ENCODE results near the gene GCLC.
A peak's percentile ranks its signal among the peaks of the same experiment; 100 is the strongest.

The GCLC gene

DNA sequence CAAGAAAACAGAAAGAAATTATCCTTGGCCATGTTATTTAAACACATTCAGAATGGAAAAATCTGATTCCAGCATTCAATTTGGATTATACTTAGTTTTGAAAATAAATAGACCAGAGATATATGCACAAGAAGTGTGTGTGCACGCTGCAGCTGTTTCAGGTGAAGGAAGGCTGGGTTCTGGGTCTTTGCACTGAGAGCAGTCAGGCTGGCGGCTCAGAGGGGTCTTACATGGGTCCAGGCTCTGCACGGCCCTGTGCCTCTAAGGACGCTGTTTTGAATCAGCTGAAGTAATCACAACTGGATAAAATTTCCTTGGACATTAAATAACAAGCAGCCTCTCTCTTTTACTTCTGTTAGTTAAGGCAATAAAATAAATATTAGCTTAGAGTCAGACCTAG lies 31.8 kb downstream of the GCLC start:
- no peak overlapping the region for H2BK120ac ChIP-seq (ENCODE audit: low read depth, low read length)
- H2AFZ ChIP-seq (ENCODE audit: low read depth, low read length) = no peak overlapping the region
- H3K27me3 ChIP-seq (ENCODE audit: control insufficient read depth in 1 of 2, insufficient read depth in 1 of 2, low read length in 2 of 2) = no peaks in the 10 kb centered on the region
- H3K4ac ChIP-seq (ENCODE audit: low read depth in 1 of 2, low read length in 2 of 2) = no peak overlapping the region
- H4K91ac ChIP-seq (ENCODE audit: low read length) = no peak overlapping the region
- H3K79me1 ChIP-seq (replicated peaks; ENCODE audit: low read length, poor library complexity, severe bottlenecking) = peaks cover 19% of the 10 kb centered on the region
- H3K4me3 ChIP-seq (ENCODE audit: insufficient read depth in 1 of 2, low read depth in 1 of 2, low read length in 2 of 2) = no peak overlapping the region
- no peak overlapping the region for H3K27ac ChIP-seq (ENCODE audit: low read length, poor library complexity, severe bottlenecking)
- H3K4me2 ChIP-seq (ENCODE audit: low read length, poor library complexity, severe bottlenecking) = no peak overlapping the region
- H3K9ac ChIP-seq (ENCODE audit: low read length) = no peak overlapping the region
- H3K18ac ChIP-seq (ENCODE audit: low read depth in 1 of 2, low read length in 2 of 2) = peak overlapping the region in 1 of 2 experiments; percentile 34
- no peak overlapping the region for H3K14ac ChIP-seq (ENCODE audit: low read length in 2 of 2)
- no peak overlapping the region for H2BK12ac ChIP-seq (ENCODE audit: low read length in 2 of 2)
- WGBS = 92% methylated on average over 4 of the region's 4 CpGs
- no peak overlapping the region for H2AK5ac ChIP-seq (ENCODE audit: low read length, severe bottlenecking)
- H3K36me3 ChIP-seq (ENCODE audit: control insufficient read depth in 1 of 2, insufficient read depth in 2 of 2, low read depth in 1 of 2, low read length in 2 of 2) = peaks cover 6 to 34% of the 10 kb centered on the region in 2 experiments
- H2BK15ac ChIP-seq (ENCODE audit: low read depth, poor library complexity, severe bottlenecking) = no peak overlapping the region
- DNase-seq = no peak
- H4K8ac ChIP-seq (ENCODE audit: low read length) = no peak overlapping the region
- H3K9me3 ChIP-seq (ENCODE audit: control insufficient read depth, low read length) = no peaks in the 10 kb centered on the region
- H3K4me1 ChIP-seq (ENCODE audit: control insufficient read depth, insufficient read depth, low read depth, low read length) = peaks cover 6% of the 10 kb centered on the region
- H2BK5ac ChIP-seq (ENCODE audit: low read depth, low read length, poor library complexity, severe bottlenecking) = no peak overlapping the region
- H3K23ac ChIP-seq (ENCODE audit: low read length in 2 of 2) = no peak overlapping the region

DNA sequence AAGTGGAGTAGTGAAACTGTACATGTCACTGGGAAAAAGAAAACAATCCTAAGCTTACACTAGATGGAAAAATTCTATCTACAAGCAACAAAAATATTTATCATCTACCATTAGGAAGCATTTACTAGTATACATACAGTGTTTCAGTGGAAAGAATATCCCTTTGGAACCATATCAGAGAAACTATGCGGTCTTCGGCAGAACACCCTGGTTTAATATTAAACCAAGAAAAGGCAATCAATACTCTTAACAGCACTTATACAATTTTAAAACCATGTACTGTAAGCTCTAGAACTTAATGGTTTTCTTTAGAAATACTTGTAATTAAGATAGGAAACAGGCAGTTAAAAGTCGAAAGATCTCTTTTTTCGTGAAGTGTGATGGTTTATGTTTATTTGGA lies 32.3 kb downstream of the GCLC start:
- peaks cover 6% of the 10 kb centered on the region for H3K4me1 ChIP-seq (ENCODE audit: control insufficient read depth, insufficient read depth, low read depth, low read length)
- no peak overlapping the region for H4K91ac ChIP-seq (ENCODE audit: low read length)
- no peak overlapping the region for H3K18ac ChIP-seq (ENCODE audit: low read depth in 1 of 2, low read length in 2 of 2)
- no peak overlapping the region for H3K27ac ChIP-seq (ENCODE audit: low read length, poor library complexity, severe bottlenecking)
- H3K9me3 ChIP-seq (ENCODE audit: control insufficient read depth, low read length) = no peaks in the 10 kb centered on the region
- 100% methylated on average over 2 of the region's 4 CpGs for WGBS
- no peak overlapping the region for H3K23ac ChIP-seq (ENCODE audit: low read length in 2 of 2)
- H3K36me3 ChIP-seq (ENCODE audit: control insufficient read depth in 1 of 2, insufficient read depth in 2 of 2, low read depth in 1 of 2, low read length in 2 of 2) = peaks cover 6 to 36% of the 10 kb centered on the region in 2 experiments
- no peak overlapping the region for H3K4me3 ChIP-seq (ENCODE audit: insufficient read depth in 1 of 2, low read depth in 1 of 2, low read length in 2 of 2)
- no peak overlapping the region for H2BK12ac ChIP-seq (ENCODE audit: low read length in 2 of 2)
- H2AFZ ChIP-seq (ENCODE audit: low read depth, low read length) = no peak overlapping the region
- H2BK15ac ChIP-seq (ENCODE audit: low read depth, poor library complexity, severe bottlenecking) = no peak overlapping the region
- no peak overlapping the region for H4K8ac ChIP-seq (ENCODE audit: low read length)
- H3K4me2 ChIP-seq (ENCODE audit: low read length, poor library complexity, severe bottlenecking) = no peak overlapping the region
- DNase-seq = no peak
- no peak overlapping the region for H3K4ac ChIP-seq (ENCODE audit: low read depth in 1 of 2, low read length in 2 of 2)
- H3K9ac ChIP-seq (ENCODE audit: low read length) = no peak overlapping the region
- H3K14ac ChIP-seq (ENCODE audit: low read length in 2 of 2) = no peak overlapping the region
- H3K79me1 ChIP-seq (replicated peaks; ENCODE audit: low read length, poor library complexity, severe bottlenecking) = peaks cover 19% of the 10 kb centered on the region
- no peak overlapping the region for H2BK5ac ChIP-seq (ENCODE audit: low read depth, low read length, poor library complexity, severe bottlenecking)
- H3K27me3 ChIP-seq (ENCODE audit: control insufficient read depth in 1 of 2, insufficient read depth in 1 of 2, low read length in 2 of 2) = no peaks in the 10 kb centered on the region
- no peak overlapping the region for H2BK120ac ChIP-seq (ENCODE audit: low read depth, low read length)
- H2AK5ac ChIP-seq (ENCODE audit: low read length, severe bottlenecking) = no peak overlapping the region

DNA sequence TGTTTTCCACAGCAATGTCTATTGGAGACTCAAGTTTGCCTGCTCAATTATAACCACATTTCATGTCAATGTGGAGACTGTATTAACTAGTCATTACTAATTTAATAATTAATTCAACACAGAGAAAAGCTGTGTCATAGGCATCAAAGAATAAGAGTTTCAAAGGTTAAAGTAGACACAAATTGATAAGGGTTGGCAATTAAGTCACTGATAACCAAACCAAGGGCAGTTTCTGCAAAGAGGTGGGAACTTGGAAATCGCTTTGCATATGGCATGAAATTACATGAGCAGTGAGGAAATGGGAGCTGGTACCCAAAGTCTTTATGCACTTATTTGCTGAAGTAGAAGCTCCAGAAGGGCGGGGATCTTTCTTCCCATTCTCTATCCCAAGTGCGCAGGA lies 34.2 kb downstream of the GCLC start:
- Histone ChIP-seq H2BK15ac (ENCODE audit: low read depth, poor library complexity, severe bottlenecking) (no peak overlapping the region), H4K91ac (ENCODE audit: low read length) (no peak overlapping the region), H2AFZ (ENCODE audit: low read depth, low read length) (no peak overlapping the region), H2BK5ac (ENCODE audit: low read depth, low read length, poor library complexity, severe bottlenecking) (no peak overlapping the region), H2BK120ac (ENCODE audit: low read depth, low read length) (no peak overlapping the region), H3K79me1 (replicated peaks; ENCODE audit: low read length, poor library complexity, severe bottlenecking) (peaks cover 8% of the 10 kb centered on the region), H3K18ac (ENCODE audit: low read depth in 1 of 2, low read length in 2 of 2) (no peak overlapping the region), H3K4me3 (ENCODE audit: insufficient read depth in 1 of 2, low read depth in 1 of 2, low read length in 2 of 2) (no peak overlapping the region), H3K14ac (ENCODE audit: low read length in 2 of 2) (no peak overlapping the region), H2AK5ac (ENCODE audit: low read length, severe bottlenecking) (no peak overlapping the region), H3K27me3 (ENCODE audit: control insufficient read depth in 1 of 2, insufficient read depth in 1 of 2, low read length in 2 of 2) (no peaks in the 10 kb centered on the region), H4K8ac (ENCODE audit: low read length) (no peak overlapping the region), H3K4me2 (ENCODE audit: low read length, poor library complexity, severe bottlenecking) (no peak overlapping the region), H3K23ac (ENCODE audit: low read length in 2 of 2) (no peak overlapping the region), H3K4ac (ENCODE audit: low read depth in 1 of 2, low read length in 2 of 2) (no peak overlapping the region), H3K27ac (ENCODE audit: low read length, poor library complexity, severe bottlenecking) (no peak overlapping the region), H3K36me3 (ENCODE audit: control insufficient read depth in 1 of 2, insufficient read depth in 2 of 2, low read depth in 1 of 2, low read length in 2 of 2) (peaks cover 9 to 52% of the 10 kb centered on the region in 2 experiments), H3K4me1 (ENCODE audit: control insufficient read depth, insufficient read depth, low read depth, low read length) (peaks cover 6% of the 10 kb centered on the region), H3K9ac (ENCODE audit: low read length) (no peak overlapping the region), H3K9me3 (ENCODE audit: control insufficient read depth, low read length) (no peaks in the 10 kb centered on the region), H2BK12ac (ENCODE audit: low read length in 2 of 2) (no peak overlapping the region)
- 85% methylated on average over 1 of the region's 3 CpGs for WGBS
- no peak for DNase-seq

DNA sequence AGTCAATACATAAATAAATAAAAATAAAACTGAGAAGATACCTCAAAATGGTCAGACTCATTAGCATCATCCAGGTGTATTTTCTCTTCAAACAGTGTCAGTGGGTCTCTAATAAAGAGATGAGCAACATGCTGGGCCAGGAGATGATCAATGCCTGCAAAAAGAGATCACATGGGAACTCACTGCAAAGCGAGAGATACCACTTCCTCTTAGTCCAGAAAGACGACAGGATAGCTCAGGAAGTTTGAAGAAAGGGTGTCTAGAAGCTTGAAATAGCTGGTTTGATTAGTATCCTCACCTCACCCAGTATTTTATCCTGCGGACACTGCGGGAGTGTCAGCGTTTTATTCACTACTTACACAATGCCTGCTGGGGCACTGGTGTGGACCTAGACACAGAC lies 38.0 kb downstream of the GCLC start:
- Histone ChIP-seq H3K27ac (ENCODE audit: low read length, poor library complexity, severe bottlenecking) (no peak overlapping the region), H3K9me3 (ENCODE audit: control insufficient read depth, low read length) (no peaks in the 10 kb centered on the region), H3K4me2 (ENCODE audit: low read length, poor library complexity, severe bottlenecking) (no peak overlapping the region), H3K18ac (ENCODE audit: low read depth in 1 of 2, low read length in 2 of 2) (no peak overlapping the region), H3K27me3 (ENCODE audit: control insufficient read depth in 1 of 2, insufficient read depth in 1 of 2, low read length in 2 of 2) (no peaks in the 10 kb centered on the region), H2AK5ac (ENCODE audit: low read length, severe bottlenecking) (no peak overlapping the region), H3K14ac (ENCODE audit: low read length in 2 of 2) (no peak overlapping the region), H2BK120ac (ENCODE audit: low read depth, low read length) (no peak overlapping the region), H3K4ac (ENCODE audit: low read depth in 1 of 2, low read length in 2 of 2) (no peak overlapping the region), H4K8ac (ENCODE audit: low read length) (no peak overlapping the region), H2AFZ (ENCODE audit: low read depth, low read length) (no peak overlapping the region), H3K4me3 (ENCODE audit: insufficient read depth in 1 of 2, low read depth in 1 of 2, low read length in 2 of 2) (no peak overlapping the region), H3K23ac (ENCODE audit: low read length in 2 of 2) (no peak overlapping the region), H2BK5ac (ENCODE audit: low read depth, low read length, poor library complexity, severe bottlenecking) (no peak overlapping the region), H3K79me1 (replicated peaks; ENCODE audit: low read length, poor library complexity, severe bottlenecking) (peaks cover 3% of the 10 kb centered on the region), H2BK15ac (ENCODE audit: low read depth, poor library complexity, severe bottlenecking) (no peak overlapping the region), H3K36me3 (ENCODE audit: control insufficient read depth in 1 of 2, insufficient read depth in 2 of 2, low read depth in 1 of 2, low read length in 2 of 2) (peaks cover 14 to 64% of the 10 kb centered on the region in 2 experiments), H3K9ac (ENCODE audit: low read length) (no peak overlapping the region), H2BK12ac (ENCODE audit: low read length in 2 of 2) (no peak overlapping the region), H4K91ac (ENCODE audit: low read length) (no peak overlapping the region), H3K4me1 (ENCODE audit: control insufficient read depth, insufficient read depth, low read depth, low read length) (no peaks in the 10 kb centered on the region)
- WGBS = 94% methylated on average over 5 of the region's 5 CpGs
- DNase-seq = no peak

Data from mesenchymal stem cell (in vitro differentiated cells and primary cell).